Activated CD8-positive, alpha-beta memory T cell treated with anti-CD3 and anti-CD28 coated beads for 4 hours (primary cell): ENCODE data around the gene NDUFS7.

Experiments
- DNase-seq, 2 donors: peaks; one replicate each; pipeline ENCODE4 v3.0.0-alpha.2; 2020; ENCODE audit warnings: low read depth in 2 of 2

NDUFS7 gene

GRCh38 chr19:1364070-1364704 is 19.5 kb upstream of the NDUFS7 start:
- no peak for DNase-seq

DNA sequence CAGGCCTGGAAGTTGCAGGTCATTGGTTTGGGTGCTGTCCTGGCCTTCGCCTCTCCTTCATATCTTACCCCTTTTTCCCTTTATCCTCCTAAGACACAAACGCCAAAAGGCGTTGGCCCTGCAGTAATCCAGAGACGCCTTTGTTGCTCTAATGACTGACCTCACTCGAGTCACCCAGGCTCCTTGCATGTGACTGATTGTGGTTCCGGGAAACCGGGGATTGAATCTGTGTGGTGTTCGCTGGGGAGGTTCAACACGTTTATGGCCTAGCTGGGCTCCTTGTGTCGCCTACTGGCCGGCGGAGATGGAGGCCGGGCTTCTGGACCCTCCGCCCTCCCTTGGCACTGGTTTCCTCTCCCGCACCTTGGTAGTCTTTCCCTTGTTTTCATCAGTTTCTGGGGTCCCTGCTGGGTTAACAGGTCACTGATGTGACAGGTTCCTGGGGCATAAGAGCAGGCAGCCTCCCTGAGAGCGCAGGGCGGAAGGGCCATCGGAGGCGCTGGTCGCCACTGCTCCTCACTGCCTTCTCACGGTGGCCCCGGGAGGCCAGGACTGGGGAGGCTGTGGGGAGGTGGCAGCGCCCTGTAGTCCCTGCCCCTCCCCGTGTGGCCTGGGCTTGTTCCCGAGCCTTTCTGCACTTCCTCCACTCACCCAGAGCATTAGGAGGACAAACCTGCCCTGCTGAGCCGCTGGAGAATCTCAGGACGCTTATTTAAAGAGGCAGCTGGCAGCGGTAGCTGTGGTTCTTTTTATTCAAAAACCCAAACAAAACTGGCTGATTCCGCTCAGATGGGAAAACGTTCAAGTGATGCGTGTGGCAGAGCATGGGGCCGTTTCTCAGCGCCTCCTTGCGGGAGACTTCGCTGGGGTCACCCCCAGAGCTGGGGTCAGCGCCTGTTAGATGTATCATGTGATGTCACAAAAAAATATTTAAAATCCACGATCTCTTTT is 18.1 kb upstream of the NDUFS7 start:
- DNase-seq, result no peak

DNA sequence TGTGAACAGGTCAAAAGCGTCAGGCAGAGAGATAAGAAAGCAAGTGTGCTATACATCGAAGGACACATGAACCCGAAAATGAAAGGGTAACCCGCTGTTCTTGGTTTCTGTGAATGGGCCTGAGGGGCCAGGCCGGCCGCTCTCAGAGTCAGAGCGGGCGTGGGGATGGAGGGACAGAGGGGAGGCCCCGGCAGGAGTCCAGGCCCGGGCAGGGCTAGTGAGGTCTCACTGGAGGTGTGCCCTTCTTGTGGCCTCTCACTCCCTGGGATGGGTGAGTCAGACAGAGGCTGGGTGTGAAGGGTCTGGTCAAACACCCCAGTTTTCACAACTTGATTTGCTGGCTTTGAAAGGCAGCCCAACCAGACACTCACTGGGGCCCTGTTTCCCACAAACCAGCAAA is 17.4 kb upstream of the NDUFS7 start:
- DNase-seq, result no peak

DNA sequence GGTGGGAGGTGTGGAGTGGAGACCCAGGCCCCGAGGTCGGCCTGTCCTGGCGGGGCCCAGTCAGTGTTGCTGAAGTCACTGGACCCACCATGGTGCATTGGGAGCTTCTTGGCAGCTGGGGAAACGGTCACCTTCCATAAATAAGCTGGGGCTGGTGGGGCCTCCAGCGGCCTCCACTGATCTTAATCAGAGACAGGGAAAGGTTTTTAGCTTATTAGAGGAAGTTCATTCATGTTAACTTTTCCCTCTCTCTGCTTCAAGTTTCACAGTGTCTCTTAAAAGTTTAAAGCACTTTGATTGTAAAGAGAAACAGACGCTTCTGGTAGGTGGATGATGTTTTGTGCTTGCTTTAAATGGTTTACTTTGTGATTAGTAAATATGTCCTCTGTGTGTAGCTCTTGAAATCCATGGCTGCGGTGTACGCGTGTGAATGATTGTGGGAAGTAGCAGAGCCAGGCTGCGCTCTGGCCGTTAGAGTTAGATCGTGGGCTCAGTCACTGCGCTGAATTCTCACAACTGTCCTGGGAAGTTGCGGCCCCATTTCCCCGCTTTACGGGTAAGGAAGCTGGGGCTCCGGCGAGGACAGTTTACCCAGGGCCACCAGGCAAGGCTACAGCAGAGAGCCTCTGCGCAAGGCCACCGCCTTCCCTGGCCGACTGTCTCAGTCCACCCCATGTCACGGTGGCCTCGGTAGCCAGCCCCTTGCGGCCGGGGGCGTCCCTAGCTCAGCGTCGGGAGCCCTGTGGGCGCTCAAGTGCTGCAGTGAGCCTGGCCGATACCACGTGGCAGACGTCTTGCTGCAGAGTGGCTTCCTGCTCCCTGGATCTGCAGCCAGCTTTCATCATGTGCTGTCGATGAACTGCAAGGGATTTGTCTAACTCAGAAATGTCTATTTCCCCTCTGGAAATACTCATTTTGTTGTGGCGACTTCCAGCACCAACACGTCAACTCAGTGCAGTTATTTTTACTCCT is 16.5 kb upstream of the NDUFS7 start:
- no peak for DNase-seq

DNA sequence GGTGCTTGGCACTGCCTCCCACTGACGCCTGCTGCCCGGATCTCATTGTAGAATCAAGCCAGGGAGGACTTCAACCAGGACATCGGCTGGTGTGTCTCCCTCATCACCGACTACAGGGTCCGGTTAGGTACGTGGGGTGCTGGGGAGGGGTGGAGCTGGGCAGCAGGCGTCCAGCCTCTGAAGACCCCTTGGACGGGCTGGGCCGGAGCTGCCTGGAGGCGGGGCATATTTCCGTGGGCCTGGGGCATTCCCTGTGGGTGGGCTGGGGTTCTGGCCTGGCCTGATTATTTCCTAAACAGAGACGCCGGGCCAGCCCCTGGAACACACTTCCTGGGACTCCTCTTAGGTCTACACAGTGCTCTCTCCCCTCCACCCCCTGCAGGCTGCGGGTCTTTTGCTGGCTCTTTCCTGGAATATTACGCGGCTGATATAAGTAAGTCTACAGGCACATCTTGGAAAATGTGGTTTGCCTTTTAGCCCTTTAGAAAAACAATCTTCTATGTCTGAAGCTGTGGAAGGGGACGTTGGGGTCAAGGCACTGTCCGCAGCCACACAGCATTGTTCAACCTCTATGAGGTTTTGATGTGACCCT is 14.4 kb upstream of the NDUFS7 start:
- DNase-seq, result no peak

- no peak for DNase-seq
These were observed 12.9 kb upstream of the NDUFS7 start for GRCh38 chr19:1370579-1371361.

GRCh38 chr19:1373042-1373533 is 10.6 kb upstream of the NDUFS7 start:
- DNase-seq, result no peak

- DNase-seq, result no peak
These were observed 10.0 kb upstream of the NDUFS7 start for GRCh38 chr19:1373534-1374249.

DNA sequence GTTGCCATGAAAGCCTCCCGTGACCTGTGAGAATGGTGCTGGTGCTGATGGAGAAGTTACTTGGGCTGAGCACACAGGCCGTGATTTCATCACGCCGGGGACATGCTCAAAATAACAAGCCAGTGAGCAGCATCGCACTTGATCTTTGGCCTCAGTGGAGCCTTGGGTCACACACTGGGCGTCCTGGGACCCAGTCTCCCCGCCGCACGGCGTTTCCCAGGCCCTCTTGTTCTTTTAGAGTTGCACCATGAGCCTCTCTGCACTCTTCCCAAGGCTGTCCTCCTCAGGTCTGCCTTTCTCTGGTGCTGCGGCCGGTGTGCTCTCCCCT is 9.5 kb upstream of the NDUFS7 start:
- no peak for DNase-seq

- DNase-seq, result no peak
These were observed 7.3 kb upstream of the NDUFS7 start for GRCh38 chr19:1376415-1376805.

DNA sequence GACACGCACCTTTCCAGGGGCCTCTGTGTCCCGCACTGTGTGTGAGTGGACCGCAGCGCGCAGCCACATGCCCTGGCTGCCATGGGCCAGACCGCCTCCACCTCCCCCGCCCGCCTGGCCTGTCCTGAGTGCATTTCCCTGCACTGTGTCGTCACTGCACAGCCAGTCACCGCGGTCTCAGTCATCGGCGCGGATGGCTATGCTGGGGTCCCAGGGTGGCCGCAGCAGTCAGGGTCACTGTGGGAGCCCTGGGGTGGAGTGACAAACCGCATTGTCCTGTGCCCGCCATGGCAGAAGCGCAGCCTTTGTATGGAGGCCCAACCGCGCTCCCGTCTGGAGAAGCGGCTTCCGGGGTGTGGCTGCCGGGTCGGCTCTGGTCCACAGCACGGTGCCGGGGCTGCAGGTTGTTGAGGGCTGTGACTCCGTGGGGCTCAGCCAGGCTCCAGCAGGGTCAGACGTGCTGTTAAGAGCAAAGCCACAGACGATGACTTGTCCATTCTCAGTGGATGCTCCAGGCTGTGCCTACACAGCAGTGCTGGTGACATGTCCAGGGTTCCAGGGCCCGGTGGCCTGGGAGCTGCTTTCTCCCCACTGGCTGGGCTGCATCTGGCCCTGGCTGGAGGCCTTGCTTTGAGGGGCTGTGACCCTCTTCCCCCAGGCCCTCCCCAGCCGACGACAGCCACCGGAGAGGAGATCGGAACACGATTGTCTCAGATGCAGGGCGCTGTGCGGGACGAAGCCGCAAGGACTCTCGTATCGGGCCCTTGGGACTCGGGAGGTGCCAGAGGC is 6.3 kb upstream of the NDUFS7 start:
- DNase-seq, result no peak

- no peak for DNase-seq
These were observed 5.5 kb upstream of the NDUFS7 start for GRCh38 chr19:1377965-1378785.

- DNase-seq, result no peak
These were observed 4.4 kb upstream of the NDUFS7 start for GRCh38 chr19:1379126-1379905.

DNA sequence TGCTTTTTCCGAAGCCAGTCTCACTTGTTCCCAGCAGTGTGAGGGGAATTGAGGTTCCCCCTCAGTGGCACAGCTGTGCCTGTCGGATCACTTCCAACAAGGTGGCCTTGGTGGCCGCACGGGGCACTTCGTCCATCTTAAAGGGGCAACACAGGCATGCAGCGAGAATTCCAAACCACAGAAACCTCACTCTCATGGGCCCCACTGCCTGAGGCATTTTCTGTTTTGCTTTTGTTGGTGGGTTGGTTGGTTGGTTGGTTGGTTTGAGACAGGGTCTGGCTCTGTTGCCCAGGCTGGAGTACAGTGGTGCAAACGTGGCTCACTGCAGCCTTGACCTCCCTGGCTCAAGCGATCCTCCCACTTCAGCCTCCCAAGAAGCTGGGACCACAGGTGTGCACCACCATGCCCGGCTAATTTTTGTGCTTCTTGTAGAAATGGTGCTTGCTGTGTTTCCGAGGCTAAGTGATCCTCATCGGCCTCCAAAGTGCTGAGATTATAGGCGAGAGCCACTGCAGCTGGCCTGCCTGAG is 3.7 kb upstream of the NDUFS7 start:
- DNase-seq, result no peak

GRCh38 chr19:1382250-1382649 is 1.5 kb upstream of the NDUFS7 start:
- no peak for DNase-seq

DNA sequence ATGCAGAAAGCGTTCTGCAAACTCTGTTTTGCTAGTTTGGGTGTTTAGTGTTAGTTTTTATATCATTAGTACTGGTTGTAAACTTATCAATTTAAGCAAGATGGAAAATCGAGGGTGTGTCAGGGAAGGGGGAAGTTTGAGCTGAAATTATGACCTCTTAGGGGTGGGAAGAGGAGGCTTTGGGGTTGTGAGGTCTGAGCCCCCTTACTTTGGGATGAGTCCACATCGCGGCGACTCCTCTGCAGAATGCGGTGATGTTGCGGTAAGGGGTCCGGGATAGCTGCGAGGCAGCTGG is 743 bp upstream of the NDUFS7 start:
- no peak for DNase-seq

GRCh38 chr19:1384085-1384462 is 367 bp downstream of the NDUFS7 start:
- DNase-seq, result no peak
